Hepatocyte (in vitro differentiated cells): Measurements from ENCODE around the gene SGTA. TPM values are rescaled to one million over a fixed set of nuclear protein-coding genes. Genes with fewer than 3 reads are reported as not detected.

Source experiments
- DNase-seq: peaks from one replicate; pipeline ENCODE4 v3.0.0-alpha.2; 2016; ENCODE audit warnings: low spot score
- H2AFZ ChIP-seq: fragments of 200-600 bp; sonication (generic); 2 replicates; pipeline ENCODE4 v1.6.0; 2016; ENCODE audit warnings: antibody characterized with exemption, mild to moderate bottlenecking
- H3K27ac ChIP-seq: fragments of 200-600 bp; sonication (generic); 2 replicates; pipeline ENCODE4 v1.5.1; 2016; ENCODE audit warnings: mild to moderate bottlenecking
- H3K27me3 ChIP-seq: fragments of 200-600 bp; sonication (generic); 2 replicates; pipeline ENCODE4 v1.6.1; 2016
- H3K36me3 ChIP-seq: fragments of 200-600 bp; sonication (generic); replicated peaks from 2 replicates; pipeline ENCODE4 v1.5.1; 2016; ENCODE audit warnings: low read depth; ENCODE audit not compliant: insufficient read depth
- H3K4me1 ChIP-seq: fragments of 200-600 bp; sonication (generic); 2 replicates; pipeline ENCODE4 v1.5.1; 2016; ENCODE audit warnings: mild to moderate bottlenecking, moderate library complexity; ENCODE audit not compliant: insufficient read depth
- H3K4me2 ChIP-seq: fragments of 200-600 bp; sonication (generic); 2 replicates; pipeline ENCODE4 v1.6.0; 2016
- H3K4me3 ChIP-seq: fragments of 200-600 bp; sonication (generic); 2 replicates; pipeline ENCODE4 v1.5.1; 2016; ENCODE audit warnings: mild to moderate bottlenecking
- H3K79me2 ChIP-seq: fragments of 200-600 bp; sonication (generic); 2 replicates; pipeline ENCODE4 v1.6.0; 2017; ENCODE audit warnings: mild to moderate bottlenecking
- H3K9me2 ChIP-seq: fragments of 200-600 bp; sonication (generic); replicated peaks from 2 replicates; pipeline ENCODE4 v1.6.0; 2017; ENCODE audit warnings: mild to moderate bottlenecking; ENCODE audit not compliant: insufficient read depth
- H3K9me3 ChIP-seq: fragments of 200-600 bp; sonication (generic); 2 replicates; pipeline ENCODE4 v1.5.1; 2016; ENCODE audit warnings: low read depth, mild to moderate bottlenecking
- H4K20me1 ChIP-seq: fragments of 200-600 bp; sonication (generic); 2 replicates; pipeline ENCODE4 v1.6.0; 2016; ENCODE audit warnings: mild to moderate bottlenecking; ENCODE audit not compliant: insufficient read depth, poor library complexity, severe bottlenecking
- CTCF ChIP-seq: fragments of 200-600 bp; sonication (generic); IDR thresholded peaks from 2 replicates; pipeline ENCODE4 v1.5.1; 2016; ENCODE audit warnings: antibody characterized with exemption, mild to moderate bottlenecking; ENCODE audit not compliant: poor library complexity
- EZH2 ChIP-seq: fragments of 200-600 bp; sonication (generic); IDR thresholded peaks from 2 replicates; pipeline ENCODE4 v1.6.1; 2016; ENCODE audit warnings: antibody characterized with exemption, mild to moderate bottlenecking, borderline replicate concordance
- EZH2phosphoT487 ChIP-seq: fragments of 200-600 bp; sonication (generic); IDR thresholded peaks from one replicate; pipeline ENCODE4 v1.6.1; 2018; ENCODE audit warnings: antibody characterized with exemption, mild to moderate bottlenecking, low read depth, moderate library complexity; ENCODE audit not compliant: unreplicated experiment, severe bottlenecking
- WGBS: methylation state at CpG from one replicate; pipeline ENCODE4 v1.1.6; 2016; ENCODE audit warnings: low lambda C conversion rate; ENCODE audit errors: missing lambda C conversion rate; 5-methylcytosine and 5-hydroxymethylcytosine counted together
- polyA plus RNA-seq: library from polyadenylated mRNA; unstranded; fragments of >200 nt; fragmentation: Nextera tagmentation; extraction: Ambion mirVana; gene quantifications from 2 replicates; pipeline ENCODE4 v1.2.1, GENCODE V29; 2016
- total RNA-seq: library from RNA; depleted of rRNA; stranded (reverse); fragments of >200 nt; gene quantifications from 2 replicates; pipeline ENCODE4 v1.2.3, GENCODE V29; 2014

Gene SGTA
- total and polyA plus RNA-seq, 2 experiments from 2014 or later: 37.4 to 62.8 TPM

- Histone ChIP-seq H3K9me2 (no peaks in the 10 kb centered on the region), H3K79me2 (no peaks in the 10 kb centered on the region), H3K27me3 (no peaks in the 10 kb centered on the region), H3K9me3 (no peaks in the 10 kb centered on the region), H3K36me3 (no peaks in the 10 kb centered on the region), H3K27ac (no peak overlapping the region), H3K4me2 (no peak overlapping the region), H3K4me1 (no peaks in the 10 kb centered on the region), H3K4me3 (no peak overlapping the region), H4K20me1 (no peaks in the 10 kb centered on the region), H2AFZ (no peak overlapping the region)
- no peak for DNase-seq
- 97% methylated on average over 15 of the region's 15 CpGs for WGBS
- TF ChIP-seq CTCF: no peak
- no peak for TF ChIP-seq EZH2
- no peak for TF ChIP-seq EZH2phosphoT487
Measured at GRCh38 chr19:2797280-2797679, 14.2 kb upstream of the SGTA start.

- Histone ChIP-seq H4K20me1 (no peaks in the 10 kb centered on the region), H3K9me3 (no peaks in the 10 kb centered on the region), H3K9me2 (no peaks in the 10 kb centered on the region), H3K27me3 (no peaks in the 10 kb centered on the region), H2AFZ (no peak overlapping the region), H3K4me2 (no peak overlapping the region), H3K36me3 (no peaks in the 10 kb centered on the region), H3K4me1 (no peaks in the 10 kb centered on the region), H3K4me3 (no peak overlapping the region), H3K27ac (no peak overlapping the region), H3K79me2 (no peaks in the 10 kb centered on the region)
- 98% methylated on average over 19 of the region's 23 CpGs for WGBS
- no peak for DNase-seq
- TF ChIP-seq CTCF: no peak
Measured at GRCh38 chr19:2796659-2797266, 13.7 kb upstream of the SGTA start.

GRCh38 chr19:2795827-2796658, 13.0 kb upstream of the SGTA start:
- Histone ChIP-seq H3K9me3 (no peaks in the 10 kb centered on the region), H3K36me3 (no peaks in the 10 kb centered on the region)

More at GRCh38 chr19:2795827-2796658, 13.0 kb upstream of the SGTA start:
- 95% methylated on average over 23 of the region's 27 CpGs for WGBS
- H3K27me3 ChIP-seq: no peaks in the 10 kb centered on the region
- TF ChIP-seq EZH2phosphoT487 (no peak), CTCF (no peak), EZH2 (no peak)
- no peak overlapping the region for H3K4me2 ChIP-seq
- H4K20me1 ChIP-seq: no peaks in the 10 kb centered on the region
- no peaks in the 10 kb centered on the region for H3K79me2 ChIP-seq
- no peak overlapping the region for H3K4me3 ChIP-seq
- no peak overlapping the region for H2AFZ ChIP-seq
- DNase-seq: no peak
- H3K4me1 ChIP-seq: no peaks in the 10 kb centered on the region
- H3K9me2 ChIP-seq: no peaks in the 10 kb centered on the region
- no peak overlapping the region for H3K27ac ChIP-seq
